GM19238 (cell line): ENCODE results near the gene SEC63.

ENCODE experiments used
- DNase-seq: peaks from one replicate; pipeline ENCODE4 v3.0.0; 2011; ENCODE audit warnings: low spot score; ENCODE audit not compliant: insufficient read length

SEC63 gene

DNA sequence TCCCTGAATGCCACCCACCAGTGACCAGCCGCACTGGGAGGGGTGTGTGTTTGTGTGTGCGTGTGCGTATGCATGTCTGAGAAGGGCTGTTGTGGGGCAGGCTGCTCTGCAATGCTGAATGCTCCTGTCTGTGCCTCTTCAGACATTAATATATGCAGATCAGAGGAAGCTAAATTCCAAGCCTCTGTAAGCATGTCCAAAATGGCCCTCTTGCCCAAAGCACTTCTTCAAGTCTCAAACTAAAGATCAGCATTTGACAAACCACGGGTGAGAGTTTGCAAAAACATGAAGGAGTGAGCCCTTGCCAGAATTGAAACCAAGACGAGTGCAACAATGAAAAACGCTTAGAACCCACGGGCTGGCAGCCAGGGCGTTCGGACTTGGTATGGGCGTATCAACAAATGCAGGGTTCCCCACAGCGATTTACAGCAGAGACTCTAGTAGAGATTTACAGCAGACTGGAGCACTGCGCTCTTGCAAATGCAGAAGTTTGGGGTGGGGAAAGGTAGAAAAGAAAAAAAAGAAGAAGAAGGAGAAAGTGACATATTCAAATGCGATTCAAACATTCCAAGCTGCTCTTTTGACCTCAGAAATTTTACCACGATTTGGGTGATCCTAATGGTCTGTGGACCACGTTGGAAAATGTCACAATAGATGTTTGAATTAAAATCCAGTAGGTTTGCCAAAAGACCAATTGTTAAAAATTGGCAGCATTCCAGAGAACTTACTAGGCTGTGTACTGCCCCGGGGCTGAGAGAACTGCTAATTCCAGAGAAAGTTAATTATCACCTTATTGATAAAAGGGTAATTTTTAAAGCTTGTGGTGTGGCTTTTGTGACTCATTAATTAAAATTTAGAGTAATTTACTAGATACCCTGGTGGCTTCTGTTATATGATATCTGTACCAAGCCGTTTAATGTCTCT, 137.4 kb downstream of the SEC63 start:
- DNase-seq = no peak

DNA sequence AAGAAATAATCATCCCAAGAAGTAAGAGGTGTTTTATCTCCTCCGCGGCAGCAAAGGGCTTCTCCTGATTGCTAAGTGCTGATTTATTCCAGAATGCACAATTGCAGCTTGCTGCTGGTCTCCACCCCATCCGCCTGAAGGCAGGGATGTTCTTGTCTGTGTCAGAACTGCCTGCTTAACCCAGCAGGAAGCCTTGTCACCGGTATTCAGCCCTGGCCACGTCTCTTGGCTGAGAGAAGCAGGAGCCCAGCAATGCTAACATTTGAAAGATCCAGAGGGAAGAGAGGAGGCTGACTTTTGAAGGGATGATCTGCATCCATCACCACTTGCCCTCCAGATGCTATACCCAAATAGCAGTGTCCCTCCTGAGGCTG, 138.1 kb downstream of the SEC63 start:
- DNase-seq = no peak

GRCh38 chr6:107819217-107819616, 138.8 kb downstream of the SEC63 start:
- DNase-seq = no peak

DNA sequence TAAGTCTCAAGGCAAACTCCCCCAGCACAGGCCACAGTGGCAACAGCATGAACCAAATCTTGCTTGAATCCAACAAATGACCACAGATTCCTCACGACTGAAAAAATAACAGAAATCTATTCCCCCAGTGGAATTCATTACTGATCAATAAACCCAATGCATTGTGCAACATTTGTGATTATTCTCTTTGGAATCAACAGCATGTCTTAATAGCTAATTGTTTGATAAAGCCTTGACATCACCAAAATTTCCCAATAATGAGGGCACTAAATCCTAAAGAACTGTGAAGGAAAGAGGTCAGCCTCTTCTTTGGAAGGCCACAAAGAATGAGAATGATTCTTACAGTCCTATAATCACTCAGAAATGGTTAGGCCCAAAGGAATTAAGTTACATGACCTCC, 139.7 kb downstream of the SEC63 start:
- DNase-seq = no peak

DNA sequence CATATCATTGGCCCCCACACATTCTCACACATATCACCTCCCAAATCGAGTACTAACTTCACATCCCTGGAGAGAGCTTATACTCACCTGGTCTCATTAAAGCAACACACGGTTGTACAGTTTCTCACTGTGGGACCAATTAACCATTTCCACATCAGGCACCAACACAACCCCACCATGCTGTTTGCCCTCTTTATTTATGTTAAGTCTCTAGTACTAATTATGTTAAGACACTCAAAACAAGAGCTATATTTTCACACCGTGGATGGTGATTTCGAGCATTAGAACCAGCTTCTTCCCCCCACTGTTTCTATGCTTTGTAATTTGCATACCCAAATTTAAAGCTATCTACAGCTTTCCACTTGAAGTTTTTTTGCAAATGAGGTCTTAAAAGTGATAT, 140.2 kb downstream of the SEC63 start:
- DNase-seq = no peak
